ENCODE measurements around the gene GDF15.

DNA sequence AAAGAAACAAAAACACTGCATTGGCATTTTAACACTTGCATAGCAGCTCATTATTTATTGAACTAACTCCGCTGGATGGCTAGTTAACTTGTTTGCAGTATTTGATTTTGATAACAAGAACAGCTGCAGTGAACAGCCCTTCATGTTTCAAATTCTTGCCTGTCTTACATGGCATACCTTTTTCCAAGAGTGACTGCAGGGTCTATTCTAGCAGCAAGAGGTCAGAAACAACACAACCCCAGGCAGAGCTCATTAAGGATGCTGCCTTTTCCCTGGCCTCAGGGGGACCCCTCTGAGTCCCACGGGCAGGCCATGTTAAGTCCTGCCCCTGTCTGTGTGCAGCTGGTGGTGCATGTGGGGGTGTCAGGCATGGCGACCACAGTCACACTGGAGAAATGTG lies 28.9 kb upstream of the GDF15 start:
- no peak for TF ChIP-seq CTCF (optimal IDR thresholded peaks at IDR 0.05 in 1 of 3, IDR thresholded peaks at IDR 0.05 in 1 of 3, conservative IDR thresholded peaks at IDR 0.05 in 1 of 3; ENCODE audit: extremely low read depth in 1 of 3, insufficient read depth in 2 of 3, low read length in 3 of 3)
- TF ChIP-seq EZH2 (IDR thresholded peaks at IDR 0.05; ENCODE audit: low read length), result no peak

All from keratinocyte (primary cell).